Caco-2 (cell line): Measurements from ENCODE around the gene INHA. TPM values are rescaled to one million over a fixed set of nuclear protein-coding genes. Genes with fewer than 3 reads are reported as not detected.
A peak's percentile ranks its signal among the peaks of the same experiment; 100 is the strongest.

Experiments
- BruUV-seq: library from RNA; stranded (reverse); fragments of 400-500 nt; replicated peaks from 2 replicates; lab custom pipeline; 2021; lab: Mats Ljungman, UMichigan
- CTCF ChIA-PET: fragments of 300-600 bp; sonication (Branson Sonifier 250); formaldehyde crosslinking; loops from one replicate; lab custom pipeline; 2022; ENCODE audit warnings: antibody characterized with exemption; lab: Charles Lee
- POLR2A ChIA-PET: fragments of 300-600 bp; sonication (Branson Sonifier 250); formaldehyde crosslinking; loops from one replicate; lab custom pipeline; 2022; ENCODE audit warnings: antibody characterized with exemption; lab: Charles Lee
- DNase-seq, 2 experiments: peaks; one replicate each; pipeline versions ENCODE4 v3.0.0 to v3.0.0-alpha.2; 2020 to 2022
- H3K27me3 ChIP-seq: replicated peaks from 2 replicates; pipeline ENCODE4 v1.6.0; 2011; ENCODE audit warnings: low read length; ENCODE audit not compliant: control insufficient read depth, insufficient read depth
- H3K36me3 ChIP-seq: 2 replicates; pipeline ENCODE4 v1.5.1; 2011; ENCODE audit warnings: low read length; ENCODE audit not compliant: control insufficient read depth, insufficient read depth
- H3K4me1 ChIP-seq: fragments of 250-450 bp; sonication (Bioruptor Pico); 2 replicates; pipeline ENCODE4 v1.5.1; 2020; ENCODE audit warnings: mild to moderate bottlenecking
- H3K4me3 ChIP-seq: 2 replicates; pipeline ENCODE4 v1.5.1; 2011; ENCODE audit warnings: low read depth, mild to moderate bottlenecking, control low read depth, low read length
- H3K9me3 ChIP-seq: fragments of 250-450 bp; sonication (Bioruptor Pico); 2 replicates; pipeline ENCODE4 v1.5.1; 2020; ENCODE audit warnings: mild to moderate bottlenecking, moderate library complexity
- H3K27ac Mint-ChIP-seq: one replicate; pipeline ENCODE4 v1.8.0; 2022; ENCODE audit warnings: mixed read lengths; ENCODE audit not compliant: unreplicated experiment
- H3K27me3 Mint-ChIP-seq: one replicate; pipeline ENCODE4 v1.8.0; 2022; ENCODE audit warnings: mixed read lengths; ENCODE audit not compliant: insufficient read depth, unreplicated experiment
- H3K36me3 Mint-ChIP-seq: one replicate; pipeline ENCODE4 v1.8.0; 2022; ENCODE audit warnings: mild to moderate bottlenecking, mixed read lengths; ENCODE audit not compliant: insufficient read depth, unreplicated experiment
- H3K4me1 Mint-ChIP-seq: one replicate; pipeline ENCODE4 v1.8.0; 2022; ENCODE audit warnings: low read depth, mixed read lengths; ENCODE audit not compliant: unreplicated experiment
- H3K4me3 Mint-ChIP-seq: one replicate; pipeline ENCODE4 v1.8.0; 2022; ENCODE audit warnings: mild to moderate bottlenecking, moderate library complexity, mixed read lengths; ENCODE audit not compliant: unreplicated experiment
- H3K9me3 Mint-ChIP-seq: one replicate; pipeline ENCODE4 v1.8.0; 2022; ENCODE audit warnings: mixed read lengths; ENCODE audit not compliant: unreplicated experiment
- CTCF ChIP-seq, 2 experiments: fragments of 200-600 bp in 1 of 2; IDR thresholded peaks; 1 replicate in 1 of 2; 2 replicates in 1 of 2; pipeline versions ENCODE4 v1.5.1 to v1.8.0; 2011 to 2022; ENCODE audit warnings: antibody characterized with exemption in 1 of 2, control low read depth in 1 of 2, inconsistent platforms in 1 of 2, low read depth in 1 of 2, low read length in 1 of 2, mild to moderate bottlenecking in 1 of 2, moderate library complexity in 1 of 2; ENCODE audit not compliant: insufficient read depth in 1 of 2, severe bottlenecking in 1 of 2, unreplicated experiment in 1 of 2
- intact Hi-C: fragments of 100-400 bp; cut with micrococcal nuclease; formaldehyde crosslinking; loops from one replicate; pipeline ENCODE4 v1.10.0; 2022; ENCODE audit not compliant: unreplicated experiment
- total RNA-seq: library from RNA; stranded (reverse); gene quantifications from 2 replicates; pipeline ENCODE4 v1.2.3, GENCODE V29; 2022

INHA gene
- total RNA-seq, 1 experiment from 2014 or later: 1.5 TPM

DNA sequence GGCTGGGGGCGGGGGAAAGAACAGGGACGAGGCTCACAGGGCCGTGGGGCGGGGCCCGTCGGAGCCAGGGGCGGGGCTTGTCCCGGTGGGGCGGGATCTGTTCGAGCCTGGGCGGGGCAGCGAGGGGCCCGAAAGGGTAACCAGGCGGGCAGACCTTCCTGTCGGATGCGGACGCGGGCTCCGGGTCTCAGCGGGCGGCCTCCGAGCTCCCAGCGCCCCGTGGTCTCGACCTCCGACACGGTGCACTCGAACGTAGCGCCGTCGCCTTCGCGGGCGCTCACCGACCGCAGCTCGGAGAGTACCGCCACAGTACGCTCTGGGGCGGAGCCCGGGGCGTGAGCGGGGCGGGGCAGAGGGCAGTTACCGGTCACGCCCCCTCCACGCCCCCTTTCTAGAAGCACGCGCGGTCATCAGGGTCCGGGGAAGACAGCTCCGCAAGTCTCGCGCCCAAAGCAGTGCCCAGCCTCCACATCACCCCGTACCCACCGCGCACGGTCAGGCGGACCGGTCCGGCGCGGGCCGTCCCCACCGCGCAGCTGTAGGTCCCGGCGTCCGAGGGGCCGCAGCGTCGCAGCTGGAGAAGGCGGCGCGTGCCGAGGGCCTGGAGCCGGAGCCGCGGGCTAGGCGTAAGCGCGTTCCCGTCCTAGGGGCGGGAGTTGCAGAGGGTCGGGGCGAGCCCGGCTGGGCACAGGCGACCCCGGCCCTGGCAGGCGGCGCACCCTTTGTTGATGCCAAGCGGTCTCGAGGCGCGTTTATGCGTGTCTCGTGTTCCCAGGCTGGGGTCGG, 19.5 kb upstream of the INHA start:
- DNase-seq: peak; percentile 88 to 93
- H3K27me3 Mint-ChIP-seq: no peaks in the 10 kb centered on the region
- ChIA-PET POLR2A (interaction anchor here (0.7 to 1.0 kb wide), 4 partner anchors 9 to 137 kb away, joined by 3 to 9 read pairs (median 4); partner anchors contain the start of gene OBSL1), CTCF (interaction anchor here (0.6 to 2.0 kb wide), 6 partner anchors 9 to 137 kb away, joined by 3 to 9 read pairs (median 4); partner anchors contain the start of genes CHPF, STK11IP and TMEM198)
- H3K4me3 Mint-ChIP-seq: peak overlapping the region; percentile 79
- no TSS peak for BruUV-seq
- no peaks in the 10 kb centered on the region for H3K27me3 ChIP-seq
- peaks cover 4% of the 10 kb centered on the region for H3K4me1 ChIP-seq
- TF ChIP-seq CTCF (IDR thresholded peaks at IDR 0.05; ENCODE audit: insufficient read depth in 1 of 2, low read depth in 1 of 2, low read length in 1 of 2, severe bottlenecking in 1 of 2, unreplicated experiment in 1 of 2): no peak
- peaks cover 5% of the 10 kb centered on the region for H3K36me3 Mint-ChIP-seq
- intact Hi-C loops: loop anchor here (1.0 kb wide), 2 partner anchors 9 to 90 kb away; partner anchors contain the start of gene CHPF
- H3K4me3 ChIP-seq: peak overlapping the region; percentile 87
- no peaks in the 10 kb centered on the region for H3K9me3 ChIP-seq
- H3K4me1 Mint-ChIP-seq: no peaks in the 10 kb centered on the region
- no peaks in the 10 kb centered on the region for H3K9me3 Mint-ChIP-seq
- peak overlapping the region; percentile 35 for H3K27ac Mint-ChIP-seq
- H3K36me3 ChIP-seq: no peaks in the 10 kb centered on the region; the same call in 1 of the 2 replicates

DNA sequence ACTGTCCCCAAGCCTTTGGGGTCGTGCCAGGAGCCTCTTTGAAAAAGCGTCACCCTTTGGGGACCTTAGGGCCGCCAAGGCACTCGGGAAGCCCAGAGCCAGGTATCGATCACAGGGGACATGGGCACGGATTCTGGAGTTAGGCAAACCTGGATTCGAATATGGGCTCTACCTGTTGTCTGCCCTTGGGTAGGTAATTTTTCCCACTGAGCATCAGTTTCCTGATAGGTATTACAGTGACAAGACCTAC, 19.0 kb upstream of the INHA start:
- BruUV-seq: no TSS peak
- CTCF ChIA-PET: interaction anchor here (0.7 to 2.0 kb wide), 5 partner anchors 8 to 136 kb away, joined by 3 to 9 read pairs (median 7); partner anchors contain the start of genes CHPF, STK11IP and TMEM198
- H3K36me3 Mint-ChIP-seq: peaks cover 5% of the 10 kb centered on the region
- DNase-seq: no peak
- Histone ChIP-seq H3K4me3 (peak overlapping the region; percentile 87), H3K9me3 (no peaks in the 10 kb centered on the region), H3K4me1 (peaks cover 4% of the 10 kb centered on the region), H3K36me3 (no peaks in the 10 kb centered on the region; the same call in 1 of the 2 replicates), H3K27me3 (no peaks in the 10 kb centered on the region)
- H3K4me1 Mint-ChIP-seq: no peaks in the 10 kb centered on the region
- no peaks in the 10 kb centered on the region for H3K9me3 Mint-ChIP-seq
- POLR2A ChIA-PET: interaction anchor here (0.9 to 1.0 kb wide), 2 partner anchors 9 to 18 kb away, joined by 3 to 4 read pairs; partner anchors contain the start of gene OBSL1
- intact Hi-C loops: no loop called here
- peak overlapping the region; percentile 79 for H3K4me3 Mint-ChIP-seq
- TF ChIP-seq CTCF (IDR thresholded peaks at IDR 0.05; ENCODE audit: insufficient read depth in 1 of 2, low read depth in 1 of 2, low read length in 1 of 2, severe bottlenecking in 1 of 2, unreplicated experiment in 1 of 2): no peak
- no peak overlapping the region for H3K27ac Mint-ChIP-seq
- H3K27me3 Mint-ChIP-seq: no peaks in the 10 kb centered on the region

GRCh38 chr2:219553463-219553963, 18.6 kb upstream of the INHA start:
- DNase-seq: no peak
- H3K36me3 ChIP-seq: no peaks in the 10 kb centered on the region
- no peaks in the 10 kb centered on the region for H3K9me3 ChIP-seq
- Mint-ChIP-seq H3K4me3 (peak overlapping the region; percentile 79), H3K9me3 (no peaks in the 10 kb centered on the region), H3K36me3 (peaks cover 5% of the 10 kb centered on the region), H3K27ac (peak overlapping the region; percentile 19), H3K4me1 (no peaks in the 10 kb centered on the region), H3K27me3 (no peaks in the 10 kb centered on the region)
- ChIA-PET CTCF (interaction anchor here (0.8 to 2.0 kb wide), 2 partner anchors 10 to 90 kb away, joined by 7 to 8 read pairs; partner anchors contain the start of genes CHPF and TMEM198), POLR2A (no interaction called here)
- peaks cover 4% of the 10 kb centered on the region for H3K4me1 ChIP-seq
- intact Hi-C loops: no loop called here
- TF ChIP-seq CTCF (IDR thresholded peaks at IDR 0.05; ENCODE audit: insufficient read depth in 1 of 2, low read depth in 1 of 2, low read length in 1 of 2, severe bottlenecking in 1 of 2, unreplicated experiment in 1 of 2): no peak
- H3K4me3 ChIP-seq: peak overlapping the region; percentile 87; the same call in 1 of the 2 replicates
- no TSS peak for BruUV-seq
- no peaks in the 10 kb centered on the region; the same call in 1 of the 2 replicates for H3K27me3 ChIP-seq
